VCaP (cell line): Measurements from ENCODE around the gene C1QB.
A peak's percentile ranks its signal among the peaks of the same experiment; 100 is the strongest.

Experiments
- H3K27ac ChIP-seq: fragments of 450-650 bp; 2 replicates; pipeline ENCODE4 v1.5.1; 2017
- TF ChIP-seq, protein P1 (sequence below): fragments of 450-650 bp; conservative IDR thresholded peaks from 2 replicates; pipeline ENCODE4 v1.5.1; 2017; ENCODE audit warnings: mild to moderate bottlenecking, moderate library complexity

The C1QB gene

DNA sequence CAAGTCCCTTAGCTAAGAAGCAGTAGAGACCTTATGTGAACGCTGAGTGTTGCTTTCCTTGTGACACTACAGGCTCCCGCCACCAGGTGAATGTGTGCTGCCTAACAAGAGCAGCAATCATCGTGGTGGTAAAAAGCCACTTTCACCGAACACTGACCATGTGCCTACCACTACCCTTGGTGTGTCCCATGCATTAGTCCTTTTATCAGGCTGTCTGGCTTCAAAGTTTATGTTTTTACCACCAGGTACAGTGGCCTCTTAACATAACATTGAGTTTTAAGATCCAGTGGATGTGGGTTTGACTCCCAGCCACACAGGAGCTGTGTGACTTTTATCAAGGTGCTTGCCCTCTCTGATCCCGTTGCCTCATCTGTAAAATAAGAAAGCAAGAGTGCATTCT, 1.7 kb downstream of the C1QB start:
- TF ChIP-seq, protein P1, sequence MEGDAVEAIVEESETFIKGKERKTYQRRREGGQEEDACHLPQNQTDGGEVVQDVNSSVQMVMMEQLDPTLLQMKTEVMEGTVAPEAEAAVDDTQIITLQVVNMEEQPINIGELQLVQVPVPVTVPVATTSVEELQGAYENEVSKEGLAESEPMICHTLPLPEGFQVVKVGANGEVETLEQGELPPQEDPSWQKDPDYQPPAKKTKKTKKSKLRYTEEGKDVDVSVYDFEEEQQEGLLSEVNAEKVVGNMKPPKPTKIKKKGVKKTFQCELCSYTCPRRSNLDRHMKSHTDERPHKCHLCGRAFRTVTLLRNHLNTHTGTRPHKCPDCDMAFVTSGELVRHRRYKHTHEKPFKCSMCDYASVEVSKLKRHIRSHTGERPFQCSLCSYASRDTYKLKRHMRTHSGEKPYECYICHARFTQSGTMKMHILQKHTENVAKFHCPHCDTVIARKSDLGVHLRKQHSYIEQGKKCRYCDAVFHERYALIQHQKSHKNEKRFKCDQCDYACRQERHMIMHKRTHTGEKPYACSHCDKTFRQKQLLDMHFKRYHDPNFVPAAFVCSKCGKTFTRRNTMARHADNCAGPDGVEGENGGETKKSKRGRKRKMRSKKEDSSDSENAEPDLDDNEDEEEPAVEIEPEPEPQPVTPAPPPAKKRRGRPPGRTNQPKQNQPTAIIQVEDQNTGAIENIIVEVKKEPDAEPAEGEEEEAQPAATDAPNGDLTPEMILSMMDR = peak; percentile 48; the same call in 1 of the 2 replicates
- H3K27ac ChIP-seq = no peak overlapping the region

DNA sequence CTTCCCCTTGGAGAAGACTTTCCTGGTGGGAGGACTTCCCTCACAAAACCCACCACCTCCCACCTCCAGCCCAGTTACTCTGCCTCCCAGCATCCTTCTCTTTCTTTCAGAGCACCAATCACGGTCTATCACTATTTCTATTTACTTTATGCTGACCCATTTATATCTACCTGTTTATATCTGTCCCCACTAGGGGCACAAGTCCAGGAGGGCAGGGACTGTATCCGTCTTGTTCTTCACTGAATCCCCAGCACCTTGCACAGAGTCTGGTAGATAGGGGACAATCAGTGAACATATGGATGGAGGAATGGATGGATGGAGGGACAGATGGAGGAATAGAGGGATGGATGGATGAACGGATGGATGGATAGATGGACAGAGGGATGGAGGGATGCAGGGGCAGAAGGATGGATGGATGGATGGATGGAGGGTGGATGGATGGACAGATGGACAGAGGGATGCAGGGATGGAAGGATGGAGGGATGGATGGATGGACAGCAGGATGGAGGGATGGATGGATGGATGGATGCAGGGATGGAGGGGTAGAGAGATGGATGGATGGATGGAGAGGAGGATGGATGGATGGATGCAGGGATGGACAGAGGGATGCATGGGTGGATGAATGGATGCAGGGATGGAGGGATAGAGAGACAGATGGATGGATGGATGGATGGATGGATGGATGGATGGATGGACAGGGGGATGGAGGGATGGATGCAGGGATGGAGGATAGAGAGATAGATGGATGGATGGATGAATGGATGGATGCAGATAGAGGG, 5.5 kb downstream of the C1QB start:
- TF ChIP-seq, protein P1 = 0 out of 2 replicates have a peak, but pooled peaks have one; percentile 22

DNA sequence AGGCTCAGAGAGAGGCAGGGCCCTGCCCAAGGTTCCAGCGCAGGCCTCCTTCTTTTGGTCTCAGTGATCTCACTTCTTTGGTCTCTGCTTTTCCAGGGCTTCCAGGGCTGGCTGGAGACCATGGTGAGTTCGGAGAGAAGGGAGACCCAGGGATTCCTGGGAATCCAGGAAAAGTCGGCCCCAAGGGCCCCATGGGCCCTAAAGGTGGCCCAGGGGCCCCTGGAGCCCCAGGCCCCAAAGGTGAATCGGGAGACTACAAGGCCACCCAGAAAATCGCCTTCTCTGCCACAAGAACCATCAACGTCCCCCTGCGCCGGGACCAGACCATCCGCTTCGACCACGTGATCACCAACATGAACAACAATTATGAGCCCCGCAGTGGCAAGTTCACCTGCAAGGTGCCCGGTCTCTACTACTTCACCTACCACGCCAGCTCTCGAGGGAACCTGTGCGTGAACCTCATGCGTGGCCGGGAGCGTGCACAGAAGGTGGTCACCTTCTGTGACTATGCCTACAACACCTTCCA, 7.7 kb downstream of the C1QB start:
- no peak overlapping the region for H3K27ac ChIP-seq
- TF ChIP-seq, protein P1 = no peak

More for the DNA sequence above, 5.5 kb downstream of the C1QB start:
- H3K27ac ChIP-seq = no peak overlapping the region

DNA sequence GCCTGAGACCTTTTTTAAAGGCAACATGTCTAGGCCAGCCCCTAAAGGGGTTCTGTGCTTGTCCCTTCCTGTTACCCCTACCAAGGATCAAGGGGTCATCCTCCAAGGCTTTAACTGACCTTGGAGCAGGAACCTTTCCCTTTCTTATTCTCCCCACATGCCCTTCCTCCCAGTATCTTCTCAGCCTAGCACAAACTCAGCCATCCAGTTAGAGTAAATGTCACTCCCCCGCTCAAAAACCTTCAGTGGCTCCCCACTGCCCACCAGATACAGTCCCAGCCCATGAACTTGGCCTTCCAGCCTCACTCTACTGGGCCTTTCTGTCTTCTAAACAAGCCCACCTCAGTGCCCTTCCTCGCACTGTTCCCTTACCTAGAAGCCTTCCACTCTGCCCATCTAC, 8.8 kb downstream of the C1QB start:
- no peak overlapping the region for H3K27ac ChIP-seq
- TF ChIP-seq, protein P1 = no peak

DNA sequence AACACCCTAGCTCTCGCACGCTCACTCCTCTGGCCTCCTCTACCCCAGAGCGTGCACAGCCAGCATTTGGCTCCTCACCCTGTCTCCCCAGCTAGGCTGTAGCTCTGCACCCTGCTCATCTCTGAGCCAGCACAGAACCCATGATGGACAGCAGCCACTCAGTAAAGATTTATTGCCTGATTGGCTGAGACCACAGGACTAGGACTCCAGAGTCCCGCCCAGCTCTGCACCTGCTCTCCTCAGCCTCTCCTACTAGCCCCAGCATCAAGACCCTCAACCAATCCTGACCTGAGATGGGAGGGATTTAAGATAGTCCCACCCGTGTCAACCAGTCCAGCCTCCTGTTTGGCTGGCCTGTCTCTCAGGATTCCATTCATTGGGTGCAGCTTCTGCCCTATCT, 9.3 kb downstream of the C1QB start:
- H3K27ac ChIP-seq = no peak overlapping the region
- TF ChIP-seq, protein P1 = no peak

DNA sequence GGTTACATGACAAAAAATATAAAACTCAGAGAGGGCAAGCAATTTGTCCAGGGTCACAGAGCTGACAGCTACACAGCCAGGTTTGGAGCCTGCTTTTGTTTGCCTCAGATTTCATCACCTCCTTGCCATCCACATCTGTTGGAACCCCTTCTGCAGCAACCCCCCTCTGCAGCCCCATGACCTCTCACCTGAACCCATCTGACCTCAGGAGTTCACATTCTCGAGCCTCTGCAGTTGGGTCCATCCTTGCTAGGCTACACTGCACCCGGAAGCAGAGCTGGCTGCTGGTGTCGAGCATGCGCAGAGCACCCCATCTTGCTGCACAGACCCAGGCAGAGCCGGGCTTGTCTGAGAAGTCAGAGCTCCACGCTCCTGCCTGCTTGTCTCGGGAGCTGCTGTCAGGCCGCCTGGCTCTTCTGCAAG, 10.0 kb downstream of the C1QB start:
- H3K27ac ChIP-seq = no peak overlapping the region
- TF ChIP-seq, protein P1 = no peak

DNA sequence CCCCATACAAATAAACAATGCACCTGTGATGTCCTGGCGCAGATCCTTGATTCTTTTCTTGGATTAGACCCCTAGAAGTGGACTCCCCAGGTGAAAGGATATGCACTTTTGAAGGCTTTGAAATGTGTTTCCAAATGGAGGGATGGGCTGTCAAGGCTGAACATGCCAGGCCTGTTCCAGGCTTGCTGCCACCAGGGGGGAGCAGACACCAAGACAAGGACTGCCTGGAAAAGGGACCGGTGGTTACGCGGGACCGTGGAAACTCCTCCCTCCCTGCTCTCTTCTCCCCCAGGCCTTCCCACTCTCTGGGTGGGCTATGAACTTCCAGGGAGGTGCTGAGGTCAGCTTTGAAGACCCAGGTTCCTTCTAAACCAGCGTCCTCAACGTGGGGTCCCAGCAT, 12.7 kb downstream of the C1QB start:
- H3K27ac ChIP-seq = no peak overlapping the region
- TF ChIP-seq, protein P1 = peak; percentile 76
